ENCODE measurements around the gene CDS2. TPM values are rescaled to one million over a fixed set of nuclear protein-coding genes. Genes with fewer than 3 reads are reported as not detected.

Gene CDS2
- total and polyA plus RNA-seq, 2 of the 13 experiments (the other 11 are each of a cell fraction or from before 2014, with no cell fraction given): 81.3 to 153 TPM

GRCh38 chr20:5153612-5154542, 27.1 kb downstream of the CDS2 start (continued):
- TF ChIP-seq ARID4A (CRISPR knock-in tag; IDR thresholded peaks at IDR 0.05; ENCODE audit: borderline replicate concordance) (0 out of 2 replicates have a peak, but pooled peaks have one; percentile 36), SETDB1 (CRISPR knock-in tag; IDR thresholded peaks at IDR 0.05; ENCODE audit: borderline replicate concordance) (0 out of 2 replicates have a peak, but pooled peaks have one; percentile 15), ZNF3 (CRISPR knock-in tag; IDR thresholded peaks at IDR 0.05) (no peak), CCDC6 (CRISPR knock-in tag; IDR thresholded peaks at IDR 0.05) (no peak), HDAC2 (CRISPR knock-in tag; IDR thresholded peaks at IDR 0.05) (0 out of 2 replicates have a peak, but pooled peaks have one; percentile 21), ZNF790 (CRISPR knock-in tag; IDR thresholded peaks at IDR 0.05; ENCODE audit: borderline replicate concordance) (0 out of 2 replicates have a peak, but pooled peaks have one; percentile 59), ZNF34 (CRISPR knock-in tag; IDR thresholded peaks at IDR 0.05; ENCODE audit: borderline replicate concordance) (no peak), POLR2AphosphoS2 (IDR thresholded peaks at IDR 0.05; ENCODE audit: low read depth, low read length) (no peak), ZNF850 (CRISPR knock-in tag; conservative IDR thresholded peaks at IDR 0.05) (no peak), ZNF800 (CRISPR knock-in tag; IDR thresholded peaks at IDR 0.05) (0 out of 2 replicates have a peak, but pooled peaks have one; percentile 3), ZNF691 (CRISPR knock-in tag; IDR thresholded peaks at IDR 0.05; ENCODE audit: borderline replicate concordance, low read depth) (peak; percentile 66; the same call in 1 of the 2 replicates), ZNF343 (CRISPR knock-in tag; IDR thresholded peaks at IDR 0.05) (no peak), ZNF326 (CRISPR knock-in tag; IDR thresholded peaks at IDR 0.05; ENCODE audit: borderline replicate concordance) (no peak), DDIT3 (CRISPR knock-in tag; IDR thresholded peaks at IDR 0.05) (no peak), RCOR2 (CRISPR knock-in tag; IDR thresholded peaks at IDR 0.05) (no peak), PATZ1 (CRISPR knock-in tag; IDR thresholded peaks at IDR 0.05) (0 out of 2 replicates have a peak, but pooled peaks have one; percentile 2)

Data from HepG2 (cell line).